Measurements from ENCODE around the gene PLEKHA1.

The PLEKHA1 gene

DNA sequence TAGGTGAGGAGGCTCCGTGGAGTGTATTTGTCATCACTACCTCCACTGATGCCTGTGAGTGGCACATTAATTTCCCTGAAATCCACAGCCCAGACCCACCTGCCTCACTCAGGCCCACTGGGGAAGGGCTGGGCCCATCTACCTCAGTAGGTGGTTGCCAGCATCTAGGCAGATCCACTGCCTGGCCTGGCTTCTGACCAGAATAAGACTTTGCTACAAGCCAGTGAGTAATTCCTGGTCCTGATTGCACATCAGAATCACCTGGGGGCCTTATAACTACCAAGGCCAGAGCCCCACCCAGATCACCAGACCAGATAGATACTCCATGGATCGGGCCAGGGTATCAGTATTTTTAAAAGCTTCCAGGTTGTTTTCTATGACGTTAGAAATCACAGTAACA is 37.5 kb upstream of the PLEKHA1 start:
- Histone ChIP-seq H3K27me3 (ENCODE audit: control insufficient read depth, insufficient read depth, low read length) (no peaks in the 10 kb centered on the region), H3K9ac (ENCODE audit: low read length) (no peak overlapping the region), H3K9me3 (ENCODE audit: control insufficient read depth, low read length) (no peaks in the 10 kb centered on the region), H3K4me1 (ENCODE audit: control insufficient read depth, insufficient read depth, low read length) (peaks cover 26% of the 10 kb centered on the region), H3K36me3 (ENCODE audit: control insufficient read depth, insufficient read depth, low read length) (no peaks in the 10 kb centered on the region), H3K4me3 (ENCODE audit: low read length) (no peak overlapping the region)

DNA sequence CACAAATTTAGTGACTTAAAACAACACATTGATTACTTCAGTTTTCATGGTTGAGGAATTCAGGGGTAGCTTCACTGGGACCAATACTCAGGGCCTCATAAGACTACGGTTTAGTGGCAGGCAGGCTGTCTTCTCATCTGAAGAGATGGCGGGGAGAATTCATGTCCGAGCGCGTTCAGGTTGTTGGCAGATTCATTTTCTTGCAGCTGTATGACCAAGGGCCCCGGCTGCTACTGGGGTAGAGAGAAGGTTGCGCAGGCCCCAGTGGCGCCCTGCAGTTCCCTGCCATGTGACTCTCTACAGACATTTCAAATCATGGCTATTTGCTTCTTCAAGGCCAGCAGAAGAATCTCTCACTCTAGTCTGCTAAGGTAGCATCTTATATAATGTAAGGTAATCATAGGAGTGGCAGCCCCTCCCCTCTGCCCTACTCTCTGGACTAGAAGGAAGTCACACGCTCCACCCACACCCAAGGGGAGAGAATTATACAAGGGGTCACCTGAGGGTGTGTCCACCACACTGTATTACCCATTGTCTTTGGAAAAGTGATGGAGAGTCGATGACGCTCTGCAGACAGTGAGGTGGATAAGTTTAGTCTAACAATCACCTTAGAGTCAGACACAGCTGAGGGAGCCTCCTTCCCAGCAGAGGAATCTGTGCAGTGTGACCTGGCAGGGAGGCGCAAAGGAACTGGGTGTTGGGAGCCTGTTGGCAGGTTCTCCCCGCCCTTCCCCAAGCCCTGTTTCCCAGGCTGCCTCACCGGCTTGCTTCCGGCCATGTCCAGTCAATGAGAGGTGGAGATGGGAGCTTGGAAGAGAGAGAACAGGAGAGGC is 35.7 kb upstream of the PLEKHA1 start:
- no peaks in the 10 kb centered on the region for H3K36me3 ChIP-seq (ENCODE audit: control insufficient read depth, insufficient read depth, low read length)
- H3K9me3 ChIP-seq (ENCODE audit: control insufficient read depth, low read length), result no peaks in the 10 kb centered on the region
- H3K27me3 ChIP-seq (ENCODE audit: control insufficient read depth, insufficient read depth, low read length), result no peaks in the 10 kb centered on the region
- no peak overlapping the region for H3K9ac ChIP-seq (ENCODE audit: low read length)
- peaks cover 19% of the 10 kb centered on the region for H3K4me1 ChIP-seq (ENCODE audit: control insufficient read depth, insufficient read depth, low read length)
- no peak overlapping the region for H3K4me3 ChIP-seq (ENCODE audit: low read length)

DNA sequence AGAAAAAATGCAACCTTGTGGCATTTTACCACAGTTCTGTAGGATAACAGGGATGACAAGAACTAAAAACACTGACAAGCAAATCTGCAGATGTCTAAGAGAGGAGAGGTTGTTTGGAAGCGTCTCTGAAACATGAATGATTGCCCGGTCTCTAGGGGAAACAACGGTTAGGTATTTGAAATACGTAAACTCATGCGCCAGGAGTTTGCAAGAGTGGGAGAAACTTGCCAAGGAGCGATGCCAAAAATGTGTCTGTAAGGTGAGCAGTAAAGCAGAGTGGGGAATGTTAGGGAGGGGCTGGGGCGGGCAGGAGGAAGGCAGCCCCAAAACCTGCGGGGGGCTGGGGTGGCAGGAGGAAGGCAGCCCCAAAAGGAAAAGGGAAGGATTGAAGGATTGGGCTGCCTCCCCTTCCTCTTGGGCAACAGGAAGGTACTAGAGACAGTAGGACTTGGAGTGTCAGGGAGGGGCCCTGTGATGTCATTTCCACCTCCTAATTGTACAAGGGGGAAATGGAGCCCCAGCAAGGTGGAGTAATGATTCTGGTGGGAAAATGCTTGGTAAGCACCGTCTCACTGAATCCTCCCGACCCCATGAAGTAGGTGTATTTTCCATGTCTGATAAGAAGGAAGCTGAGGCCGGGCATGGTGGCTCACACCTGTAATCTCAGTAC is 33.2 kb upstream of the PLEKHA1 start:
- Histone ChIP-seq H3K4me1 (ENCODE audit: control insufficient read depth, insufficient read depth, low read length) (peaks cover 30% of the 10 kb centered on the region), H3K9ac (ENCODE audit: low read length) (no peak overlapping the region), H3K9me3 (ENCODE audit: control insufficient read depth, low read length) (no peaks in the 10 kb centered on the region)

GRCh38 chr10:122342293-122343134 is 32.0 kb upstream of the PLEKHA1 start:
- H3K9ac ChIP-seq (ENCODE audit: low read length), result no peak overlapping the region
- no peaks in the 10 kb centered on the region for H3K36me3 ChIP-seq (ENCODE audit: control insufficient read depth, insufficient read depth, low read length)
- H3K4me3 ChIP-seq (ENCODE audit: low read length), result no peak overlapping the region
- H3K4me1 ChIP-seq (ENCODE audit: control insufficient read depth, insufficient read depth, low read length), result peaks cover 42% of the 10 kb centered on the region
- H3K9me3 ChIP-seq (ENCODE audit: control insufficient read depth, low read length), result no peaks in the 10 kb centered on the region
- no peaks in the 10 kb centered on the region for H3K27me3 ChIP-seq (ENCODE audit: control insufficient read depth, insufficient read depth, low read length)

More for the DNA sequence above, 33.2 kb upstream of the PLEKHA1 start:
- no peaks in the 10 kb centered on the region for H3K36me3 ChIP-seq (ENCODE audit: control insufficient read depth, insufficient read depth, low read length)
- no peaks in the 10 kb centered on the region for H3K27me3 ChIP-seq (ENCODE audit: control insufficient read depth, insufficient read depth, low read length)
- no peak overlapping the region for H3K4me3 ChIP-seq (ENCODE audit: low read length)

DNA sequence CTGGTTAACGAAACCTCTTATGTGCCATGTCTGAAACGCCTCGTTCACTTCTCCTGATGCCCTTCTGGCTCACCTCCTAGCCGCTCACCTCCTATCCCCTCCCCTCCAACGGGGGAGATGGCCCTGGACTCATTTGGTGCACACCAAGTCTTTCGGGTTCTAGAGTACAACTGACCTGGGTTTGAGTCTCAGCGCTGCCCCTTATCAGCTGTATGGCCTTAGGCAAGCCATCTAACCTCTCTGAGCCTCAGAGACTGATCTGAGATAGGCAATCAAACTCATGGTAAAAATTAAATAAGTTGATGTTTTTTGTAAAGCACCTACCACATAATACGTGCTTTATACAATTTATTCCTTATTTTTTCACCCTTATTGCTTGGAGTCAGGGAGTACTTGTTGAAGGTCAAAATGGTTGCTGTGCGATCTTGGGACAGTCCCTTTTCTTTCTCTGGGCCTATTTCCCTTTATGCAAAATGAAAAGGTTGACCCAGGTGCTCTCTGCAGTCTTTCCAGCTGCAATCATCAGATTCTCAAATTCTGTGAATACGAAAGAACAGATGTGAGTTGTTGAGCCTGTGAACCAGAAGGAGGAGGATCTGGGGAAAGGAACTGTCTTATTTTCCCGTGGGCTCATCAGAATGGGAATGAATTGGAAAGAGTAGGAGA is 31.2 kb upstream of the PLEKHA1 start:
- no peaks in the 10 kb centered on the region for H3K27me3 ChIP-seq (ENCODE audit: control insufficient read depth, insufficient read depth, low read length)
- no peaks in the 10 kb centered on the region for H3K36me3 ChIP-seq (ENCODE audit: control insufficient read depth, insufficient read depth, low read length)
- H3K9ac ChIP-seq (ENCODE audit: low read length), result no peak overlapping the region
- H3K9me3 ChIP-seq (ENCODE audit: control insufficient read depth, low read length), result no peaks in the 10 kb centered on the region
- H3K4me3 ChIP-seq (ENCODE audit: low read length), result no peak overlapping the region
- H3K4me1 ChIP-seq (ENCODE audit: control insufficient read depth, insufficient read depth, low read length), result peaks cover 41% of the 10 kb centered on the region

DNA sequence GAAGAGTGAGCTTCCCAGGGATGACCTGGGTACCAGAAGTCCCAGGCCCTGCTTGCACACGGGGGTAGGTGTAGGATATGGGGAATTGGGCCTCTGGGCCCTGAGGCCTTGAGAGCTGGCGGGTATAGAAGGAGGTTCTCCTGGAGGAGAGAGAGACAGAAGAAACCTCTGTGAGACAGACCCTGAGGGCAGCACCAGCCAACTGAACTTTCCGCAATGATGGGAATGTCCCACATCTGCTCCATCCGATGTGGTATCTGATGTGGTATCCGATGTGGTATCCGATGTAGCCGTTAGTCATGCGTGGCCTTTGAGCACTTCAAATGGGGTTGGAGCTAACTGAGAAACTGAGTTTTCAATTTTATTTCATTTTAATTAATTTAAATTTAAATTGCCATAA is 30.6 kb upstream of the PLEKHA1 start:
- Histone ChIP-seq H3K4me3 (ENCODE audit: low read length) (no peak overlapping the region), H3K9ac (ENCODE audit: low read length) (no peak overlapping the region), H3K36me3 (ENCODE audit: control insufficient read depth, insufficient read depth, low read length) (no peaks in the 10 kb centered on the region), H3K4me1 (ENCODE audit: control insufficient read depth, insufficient read depth, low read length) (peaks cover 39% of the 10 kb centered on the region), H3K9me3 (ENCODE audit: control insufficient read depth, low read length) (no peaks in the 10 kb centered on the region), H3K27me3 (ENCODE audit: control insufficient read depth, insufficient read depth, low read length) (no peaks in the 10 kb centered on the region)

DNA sequence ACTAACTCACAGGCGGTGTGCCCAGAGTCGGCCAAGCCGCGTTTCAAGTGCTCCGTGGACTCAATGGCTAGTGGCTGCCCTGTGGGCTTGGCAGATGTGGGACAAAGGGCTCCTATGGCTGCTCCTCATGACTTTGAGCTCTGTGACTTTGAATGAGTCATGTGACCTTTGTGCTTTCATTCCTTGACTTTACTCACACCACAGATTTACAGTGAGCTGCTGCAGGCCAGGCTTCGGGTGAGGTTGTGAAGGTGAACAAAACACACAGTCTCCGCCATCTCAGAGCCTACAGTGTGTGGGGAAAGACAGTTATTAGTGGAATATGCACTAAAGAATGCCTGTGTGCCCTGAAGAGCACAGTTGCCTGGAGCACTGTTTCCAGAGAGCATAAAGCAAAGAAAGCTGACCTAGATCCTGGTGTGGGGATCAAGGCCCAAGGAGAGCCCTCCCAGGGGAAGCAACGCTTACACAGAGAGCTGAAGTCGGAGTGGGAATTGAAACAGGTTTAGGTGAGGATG is 29.7 kb upstream of the PLEKHA1 start:
- peaks cover 40% of the 10 kb centered on the region for H3K4me1 ChIP-seq (ENCODE audit: control insufficient read depth, insufficient read depth, low read length)
- no peak overlapping the region for H3K4me3 ChIP-seq (ENCODE audit: low read length)
- H3K9ac ChIP-seq (ENCODE audit: low read length), result no peak overlapping the region
- H3K9me3 ChIP-seq (ENCODE audit: control insufficient read depth, low read length), result no peaks in the 10 kb centered on the region
- H3K36me3 ChIP-seq (ENCODE audit: control insufficient read depth, insufficient read depth, low read length), result no peaks in the 10 kb centered on the region
- H3K27me3 ChIP-seq (ENCODE audit: control insufficient read depth, insufficient read depth, low read length), result no peaks in the 10 kb centered on the region

- Histone ChIP-seq H3K36me3 (ENCODE audit: control insufficient read depth, insufficient read depth, low read length) (no peaks in the 10 kb centered on the region), H3K4me3 (ENCODE audit: low read length) (no peak overlapping the region), H3K9ac (ENCODE audit: low read length) (no peak overlapping the region), H3K27me3 (ENCODE audit: control insufficient read depth, insufficient read depth, low read length) (no peaks in the 10 kb centered on the region), H3K9me3 (ENCODE audit: control insufficient read depth, low read length) (no peaks in the 10 kb centered on the region), H3K4me1 (ENCODE audit: control insufficient read depth, insufficient read depth, low read length) (peaks cover 57% of the 10 kb centered on the region)
Observed at GRCh38 chr10:122346326-122346950, 28.1 kb upstream of the PLEKHA1 start.

GRCh38 chr10:122347170-122347841 is 27.2 kb upstream of the PLEKHA1 start:
- no peaks in the 10 kb centered on the region for H3K36me3 ChIP-seq (ENCODE audit: control insufficient read depth, insufficient read depth, low read length)
- H3K4me3 ChIP-seq (ENCODE audit: low read length), result no peak overlapping the region
- H3K4me1 ChIP-seq (ENCODE audit: control insufficient read depth, insufficient read depth, low read length), result peaks cover 65% of the 10 kb centered on the region
- no peaks in the 10 kb centered on the region for H3K27me3 ChIP-seq (ENCODE audit: control insufficient read depth, insufficient read depth, low read length)
- no peaks in the 10 kb centered on the region for H3K9me3 ChIP-seq (ENCODE audit: control insufficient read depth, low read length)
- H3K9ac ChIP-seq (ENCODE audit: low read length), result no peak overlapping the region

DNA sequence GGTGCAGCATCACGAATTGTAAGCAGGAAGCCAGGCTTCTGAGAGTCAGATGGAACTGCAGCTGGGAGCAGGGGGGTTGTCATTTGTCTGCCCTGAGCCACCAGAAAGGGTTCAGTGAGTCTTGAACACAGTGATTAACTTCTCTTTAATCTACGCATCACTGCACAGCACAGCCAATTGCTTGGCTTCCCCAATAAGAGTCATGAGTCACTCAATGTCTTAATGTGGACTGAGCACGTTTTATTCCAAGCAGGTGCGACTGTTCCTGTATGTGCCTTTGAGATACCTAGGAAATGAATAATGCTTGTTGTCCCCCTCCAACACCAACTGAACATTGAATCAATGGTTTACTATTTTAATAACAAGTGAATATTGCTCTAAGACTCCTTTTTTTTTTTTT is 26.0 kb upstream of the PLEKHA1 start:
- no peaks in the 10 kb centered on the region for H3K9me3 ChIP-seq (ENCODE audit: control insufficient read depth, low read length)
- H3K9ac ChIP-seq (ENCODE audit: low read length), result no peak overlapping the region
- H3K4me3 ChIP-seq (ENCODE audit: low read length), result no peak overlapping the region
- no peaks in the 10 kb centered on the region for H3K36me3 ChIP-seq (ENCODE audit: control insufficient read depth, insufficient read depth, low read length)
- H3K27me3 ChIP-seq (ENCODE audit: control insufficient read depth, insufficient read depth, low read length), result no peaks in the 10 kb centered on the region
- peaks cover 65% of the 10 kb centered on the region for H3K4me1 ChIP-seq (ENCODE audit: control insufficient read depth, insufficient read depth, low read length)

GRCh38 chr10:122348935-122349361 is 25.6 kb upstream of the PLEKHA1 start:
- Histone ChIP-seq H3K4me3 (ENCODE audit: low read length) (no peak overlapping the region), H3K9ac (ENCODE audit: low read length) (no peak overlapping the region), H3K9me3 (ENCODE audit: control insufficient read depth, low read length) (no peaks in the 10 kb centered on the region), H3K27me3 (ENCODE audit: control insufficient read depth, insufficient read depth, low read length) (no peaks in the 10 kb centered on the region), H3K4me1 (ENCODE audit: control insufficient read depth, insufficient read depth, low read length) (peaks cover 65% of the 10 kb centered on the region), H3K36me3 (ENCODE audit: control insufficient read depth, insufficient read depth, low read length) (no peaks in the 10 kb centered on the region)

All from mucosa of stomach (tissue), 1 donor.